Esophagus muscularis mucosa (tissue), 4 donors: ENCODE results near the gene BMPR1B. TPM values are rescaled to one million over a fixed set of nuclear protein-coding genes. Genes with fewer than 3 reads are reported as not detected.

Source experiments
- DNase-seq: peaks from one replicate; pipeline ENCODE4 v3.0.0-alpha.2; 2017; ENCODE audit errors: extremely low spot score
- H3K27ac ChIP-seq, 4 donors: fragments of 200-600 bp; sonication (generic); replicated peaks in 1 of 4; 1 replicate in 3 of 4; 2 replicates in 1 of 4; pipeline ENCODE4 v1.5.1; 2016 to 2019; ENCODE audit warnings: mild to moderate bottlenecking in 1 of 4
- H3K27me3 ChIP-seq, 4 donors: fragments of 200-600 bp; sonication (generic); one replicate each; pipeline versions ENCODE4 v1.5.1 to v1.6.0; 2016 to 2019
- H3K36me3 ChIP-seq, 4 donors: fragments of 200-600 bp; sonication (generic); one replicate each; pipeline ENCODE4 v1.5.1; 2016 to 2019
- H3K4me1 ChIP-seq, 4 donors: fragments of 200-600 bp; sonication (generic); one replicate each; pipeline ENCODE4 v1.5.1; 2016 to 2019
- H3K4me3 ChIP-seq, 4 donors: fragments of 200-600 bp; sonication (generic); 1 replicate in 2 of 4; 2 replicates in 2 of 4; pipeline ENCODE4 v1.5.1; 2016 to 2019; ENCODE audit warnings: mild to moderate bottlenecking in 4 of 4, moderate library complexity in 1 of 4
- H3K9me3 ChIP-seq, 4 donors: fragments of 200-600 bp; sonication (generic); 1 replicate in 3 of 4; 2 replicates in 1 of 4; pipeline ENCODE4 v1.5.1; 2016 to 2019
- CTCF ChIP-seq, 3 experiments: fragments of 200-600 bp in 2 of 3; fragments of 450-650 bp in 1 of 3; sonication (generic) in 2 of 3; IDR thresholded peaks; one replicate each; pipeline ENCODE4 v1.5.1; 2017 to 2019; ENCODE audit warnings: antibody characterized with exemption in 3 of 3, mild to moderate bottlenecking in 2 of 3, moderate library complexity in 1 of 3
- EP300 ChIP-seq: sonication (generic); formaldehyde crosslinking; IDR thresholded peaks from one replicate; pipeline ENCODE4 v1.6.1; 2017; ENCODE audit warnings: antibody characterized with exemption
- POLR2A ChIP-seq: fragments of 450-650 bp; IDR thresholded peaks from one replicate; pipeline ENCODE4 v1.6.1; 2017; ENCODE audit warnings: antibody characterized with exemption, moderate library complexity, mild to moderate bottlenecking, low read depth
- POLR2AphosphoS5 ChIP-seq, 2 donors: sonication (generic); formaldehyde crosslinking; IDR thresholded peaks; one replicate each; pipeline ENCODE4 v1.6.1; 2017; ENCODE audit warnings: antibody characterized with exemption in 2 of 2
- WGBS: methylation state at CpG from one replicate; pipeline ENCODE4 v1.1.5; 2018; 5-methylcytosine and 5-hydroxymethylcytosine counted together
- intact Hi-C: fragments of 100-400 bp; cut with DNase I; formaldehyde crosslinking; loops from one replicate; pipeline ENCODE4 v1.15.1; 2023
- total RNA-seq, 4 donors: library from RNA; depleted of rRNA; stranded (reverse); fragments of >200 nt; gene quantifications; one replicate each; pipeline versions ENCODE4 v1.1.0 to v1.2.1, GENCODE V29; 2016

BMPR1B gene
- total RNA-seq, 4 donors from 2014 or later: 11.3 to 22.0 (median 17.6) TPM

GRCh38 chr4:95193391-95194224, 435.9 kb downstream of the BMPR1B start:
- no peak for TF ChIP-seq POLR2AphosphoS5 (IDR thresholded peaks at IDR 0.05)
- TF ChIP-seq POLR2A: no peak
- no peak for TF ChIP-seq CTCF (IDR thresholded peaks at IDR 0.05)
- TF ChIP-seq EP300: no peak
- Histone ChIP-seq H3K4me3 (no peak overlapping the region), H3K27ac (no peak overlapping the region), H3K36me3 (no peaks in the 10 kb centered on the region), H3K9me3 (no peaks in the 10 kb centered on the region), H3K4me1 (no peaks in the 10 kb centered on the region), H3K27me3 (no peaks in the 10 kb centered on the region)
- peak; percentile 82 for DNase-seq
- WGBS: 68% methylated on average over 22 of the region's 22 CpGs
- intact Hi-C loops: no loop called here

GRCh38 chr4:95197353-95197752, 439.6 kb downstream of the BMPR1B start:
- no peak for TF ChIP-seq CTCF (IDR thresholded peaks at IDR 0.05)
- peak; percentile 64 for DNase-seq
- intact Hi-C loops: no loop called here
- Histone ChIP-seq H3K27ac (no peak overlapping the region), H3K36me3 (no peaks in the 10 kb centered on the region), H3K9me3 (no peaks in the 10 kb centered on the region), H3K4me1 (no peaks in the 10 kb centered on the region), H3K4me3 (no peak overlapping the region), H3K27me3 (no peaks in the 10 kb centered on the region)
- 97% methylated on average over 6 of the region's 6 CpGs for WGBS

DNA sequence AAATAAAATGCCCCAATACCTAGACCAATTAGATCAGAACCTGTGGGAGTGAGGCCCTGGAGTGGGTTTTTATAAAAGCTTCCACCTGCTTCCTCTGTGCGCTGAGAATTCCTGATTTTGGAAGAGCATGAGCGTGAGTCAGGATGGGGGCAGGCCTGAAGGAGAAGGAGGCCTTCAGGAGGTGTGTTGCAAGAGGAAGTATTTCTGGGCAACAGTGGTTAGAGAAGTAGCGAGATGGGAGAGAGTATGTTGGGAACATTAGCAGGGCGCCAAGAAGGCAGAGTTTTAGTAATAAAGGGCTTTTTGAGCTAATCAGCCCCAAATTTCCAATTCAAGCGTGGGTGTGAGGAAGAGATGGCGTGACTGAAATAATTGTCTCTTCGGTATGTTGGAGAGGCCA, 441.2 kb downstream of the BMPR1B start:
- peak; percentile 42 for DNase-seq
- Histone ChIP-seq H3K4me3 (no peak overlapping the region), H3K27me3 (no peaks in the 10 kb centered on the region), H3K4me1 (no peaks in the 10 kb centered on the region), H3K9me3 (no peaks in the 10 kb centered on the region), H3K27ac (no peak overlapping the region), H3K36me3 (no peaks in the 10 kb centered on the region)
- TF ChIP-seq CTCF (IDR thresholded peaks at IDR 0.05): no peak
- TF ChIP-seq POLR2AphosphoS5 (IDR thresholded peaks at IDR 0.05): no peak
- TF ChIP-seq POLR2A: no peak
- TF ChIP-seq EP300: no peak
- 91% methylated on average over 7 of the region's 7 CpGs for WGBS
- intact Hi-C loops: no loop called here

GRCh38 chr4:95204267-95204844, 446.6 kb downstream of the BMPR1B start:
- H3K9me3 ChIP-seq: no peaks in the 10 kb centered on the region
- TF ChIP-seq EP300 (no peak), POLR2A (no peak), POLR2AphosphoS5 (IDR thresholded peaks at IDR 0.05) (no peak), CTCF (IDR thresholded peaks at IDR 0.05) (no peak)
- no peaks in the 10 kb centered on the region for H3K36me3 ChIP-seq
- DNase-seq: peak; percentile 60
- intact Hi-C loops: no loop called here
- H3K4me3 ChIP-seq: no peak overlapping the region
- H3K27me3 ChIP-seq: no peaks in the 10 kb centered on the region
- no peak overlapping the region for H3K27ac ChIP-seq
- WGBS: 74% methylated on average over 8 of the region's 8 CpGs
- no peaks in the 10 kb centered on the region for H3K4me1 ChIP-seq
